ENCODE data around the gene PABPC1L2A. TPM values are rescaled to one million over a fixed set of nuclear protein-coding genes. Genes with fewer than 3 reads are reported as not detected.

PABPC1L2A gene
- total RNA-seq, result not detected

GRCh38 chrX:73079024-73079562 lies at the start of gene PABPC1L2A:
Gene PABPC1L2A, minus strand, starts transcription at chrX:73079512. Its CDS starts 126 bp downstream, at chrX:73079386.

Other genes with a start within 250 kb of the PABPC1L2A start
- not detected for gene FAM236C, start 166.9 kb downstream of the PABPC1L2A start, total RNA-seq
- gene FAM236A, start 141.3 kb downstream of the PABPC1L2A start, total RNA-seq, result not detected
- 1.2 TPM for gene DMRTC1, start 135.7 kb downstream of the PABPC1L2A start, total RNA-seq
- 0.38 TPM for gene PABPC1L2B, start 76.6 kb downstream of the PABPC1L2A start, total RNA-seq
- 16.2 TPM for gene NAP1L2, start 135.3 kb upstream of the PABPC1L2A start, total RNA-seq